ENCODE results near the gene CACNA1H. TPM values are rescaled to one million over a fixed set of nuclear protein-coding genes. Genes with fewer than 3 reads are reported as not detected.
"Not testable (repeated sequence)": the region's sequence is repeated elsewhere in the genome, so short reads cannot be mapped to it uniquely, and the experiment has no call there.

The CACNA1H gene
- total and polyA plus RNA-seq, 7 donors: 1.8 to 5.9 (median 2.3) TPM

GRCh38 chr16:1243907-1244850, 91.3 kb downstream of the CACNA1H start:
- WGBS, 3 donors: 52 to 59% (median 56%) methylated on average over 16 to 30 of the region's 32 CpGs
- intact Hi-C loops (cut with DNase I); H3K36me3 ChIP-seq (ENCODE audit: insufficient read depth in 1 of 2, low read depth in 1 of 2); H3K9me3 ChIP-seq; H3K27ac ChIP-seq; H3K4me1 ChIP-seq; H3K4me3 ChIP-seq: not testable (repeated sequence)
- ATAC-seq (peak in 1 of 4 donors; percentile 28), DNase-seq (peak in 1 of 2 donors; percentile 44)
- H3K27me3 ChIP-seq (ENCODE audit: insufficient read depth in 3 of 3, low read length in 2 of 3): peaks cover 0 to 25% (median 6%) of the 10 kb centered on the region in 3 donors

- Histone ChIP-seq H3K9me3 (no peaks in the 10 kb centered on the region), H3K4me3 (no peak overlapping the region), H3K27me3 (ENCODE audit: insufficient read depth in 3 of 3, low read length in 2 of 3) (peaks cover 0 to 25% (median 6%) of the 10 kb centered on the region in 3 donors), H3K27ac (no peak overlapping the region), H3K36me3 (ENCODE audit: insufficient read depth in 1 of 2, low read depth in 1 of 2) (no peaks in the 10 kb centered on the region), H3K4me1 (no peaks in the 10 kb centered on the region)
- no peak for TF ChIP-seq CTCF (IDR thresholded peaks at IDR 0.05)
- intact Hi-C loops (cut with DNase I): no loop called here
- WGBS, 3 donors: 64 to 75% (median 69%) methylated on average over 12 of the region's 12 CpGs
- DNase-seq (peak in 1 of 2 donors; percentile 51), ATAC-seq (no peak)
Measured at GRCh38 chr16:1244881-1245280, 92.0 kb downstream of the CACNA1H start.

GRCh38 chr16:1245452-1246020, 92.6 kb downstream of the CACNA1H start:
- Histone ChIP-seq H3K4me3 (no peak overlapping the region), H3K36me3 (ENCODE audit: insufficient read depth in 1 of 2, low read depth in 1 of 2) (no peaks in the 10 kb centered on the region), H3K27me3 (ENCODE audit: insufficient read depth in 3 of 3, low read length in 2 of 3) (peaks cover 0 to 25% (median 6%) of the 10 kb centered on the region in 3 donors), H3K27ac (no peak overlapping the region), H3K9me3 (no peaks in the 10 kb centered on the region), H3K4me1 (no peaks in the 10 kb centered on the region)
- intact Hi-C loops (cut with DNase I): no loop called here
- WGBS, 3 donors: 37 to 42% (median 41%) methylated on average over 22 of the region's 22 CpGs
- DNase-seq: peak in 1 of 2 donors; percentile 27
- no peak for TF ChIP-seq CTCF (IDR thresholded peaks at IDR 0.05)
- ATAC-seq: no peak

GRCh38 chr16:1247903-1248537, 95.1 kb downstream of the CACNA1H start:
- WGBS, 3 donors: 82 to 85% (median 83%) methylated on average over 13 to 14 of the region's 14 CpGs
- H3K27me3 ChIP-seq (ENCODE audit: insufficient read depth in 3 of 3, low read length in 2 of 3): peaks cover 0 to 25% (median 6%) of the 10 kb centered on the region in 3 donors
- intact Hi-C loops (cut with DNase I): not testable (repeated sequence)

GRCh38 chr16:1249031-1249755, 96.3 kb downstream of the CACNA1H start:
- DNase-seq: peak in 1 of 2 donors; percentile 40
- H3K9me3 ChIP-seq; intact Hi-C loops (cut with DNase I); H3K4me3 ChIP-seq; H3K27ac ChIP-seq; H3K4me1 ChIP-seq; H3K36me3 ChIP-seq (ENCODE audit: insufficient read depth in 1 of 2, low read depth in 1 of 2): not testable (repeated sequence)
- 60 to 63% methylated on average over 1 to 13 of the region's 43 CpGs; no CpG with 5 or more reads in 1 of the 3 donors for WGBS, 3 donors
- ATAC-seq: peak; percentile 72 to 87 (median 80)
- H3K27me3 ChIP-seq (ENCODE audit: insufficient read depth in 3 of 3, low read length in 2 of 3): peaks cover 0 to 20% (median 6%) of the 10 kb centered on the region in 3 donors

More at GRCh38 chr16:1247903-1248537, 95.1 kb downstream of the CACNA1H start:
- not testable (repeated sequence) for H3K36me3 ChIP-seq (ENCODE audit: insufficient read depth in 1 of 2, low read depth in 1 of 2); H3K9me3 ChIP-seq; ATAC-seq; H3K27ac ChIP-seq; H3K4me3 ChIP-seq; H3K4me1 ChIP-seq
- DNase-seq: peak in 1 of 2 donors; percentile 17

GRCh38 chr16:1253701-1254364, 100.9 kb downstream of the CACNA1H start:
- H3K4me1 ChIP-seq; DNase-seq; H3K4me3 ChIP-seq; H3K27ac ChIP-seq; H3K9me3 ChIP-seq; intact Hi-C loops (cut with DNase I); H3K36me3 ChIP-seq (ENCODE audit: insufficient read depth in 1 of 2, low read depth in 1 of 2); H3K27me3 ChIP-seq (ENCODE audit: insufficient read depth in 3 of 3, low read length in 2 of 3): not testable (repeated sequence)
- no CpG with 5 or more reads among the region's 47 CpGs for WGBS, 3 donors
- ATAC-seq: peak in 2 of 4 donors; percentile 33 to 39

- H3K4me3 ChIP-seq; H3K36me3 ChIP-seq (ENCODE audit: insufficient read depth in 1 of 2, low read depth in 1 of 2); ATAC-seq; H3K27ac ChIP-seq; intact Hi-C loops (cut with DNase I); H3K9me3 ChIP-seq; H3K4me1 ChIP-seq: not testable (repeated sequence)
- DNase-seq: peak in 1 of 2 donors; percentile 39
- WGBS, 3 donors: 60 to 84% (median 73%) methylated on average over 1 to 3 of the region's 3 CpGs
- H3K27me3 ChIP-seq (ENCODE audit: insufficient read depth in 3 of 3, low read length in 2 of 3): peaks cover 0 to 16% (median 6%) of the 10 kb centered on the region in 3 donors
Measured at GRCh38 chr16:1254821-1255220, 101.9 kb downstream of the CACNA1H start.
